Upper lobe of left lung (tissue), 6 donors: Measurements from ENCODE around the gene TMEM132D. TPM values are rescaled to one million over a fixed set of nuclear protein-coding genes. Genes with fewer than 3 reads are reported as not detected.

Experiments
- ATAC-seq, 2 donors: fragments of 200-7000 bp; cut with Tn5 transposase; one replicate each; pipeline ENCODE4 v1.9.1; 2022; ENCODE audit warnings: mild to moderate bottlenecking in 2 of 2, moderate library complexity in 2 of 2; ENCODE audit not compliant: low FRiP score in 2 of 2
- DNase-seq, 2 donors: peaks; one replicate each; pipeline ENCODE4 v3.0.0-alpha.2; 2019 to 2020
- H3K27ac ChIP-seq, 4 donors: fragments of 200-600 bp; sonication (generic); one replicate each; pipeline ENCODE4 v1.5.1; 2016 to 2019
- H3K27me3 ChIP-seq, 4 donors: fragments of 200-600 bp; sonication (generic); one replicate each; pipeline ENCODE4 v1.5.1; 2017 to 2019
- H3K36me3 ChIP-seq, 4 donors: fragments of 200-600 bp; sonication (generic); one replicate each; pipeline ENCODE4 v1.5.1; 2016 to 2019
- H3K4me1 ChIP-seq, 4 donors: fragments of 200-600 bp; sonication (generic); one replicate each; pipeline ENCODE4 v1.5.1; 2018 to 2019
- H3K4me3 ChIP-seq, 4 donors: fragments of 200-600 bp; sonication (generic); one replicate each; pipeline ENCODE4 v1.5.1; 2017 to 2019; ENCODE audit warnings: mild to moderate bottlenecking in 2 of 4, moderate library complexity in 1 of 4
- H3K9me3 ChIP-seq, 4 donors: fragments of 200-600 bp; sonication (generic); one replicate each; pipeline ENCODE4 v1.5.1; 2018 to 2019
- EP300 ChIP-seq, 4 donors: sonication (generic); formaldehyde crosslinking; IDR thresholded peaks; one replicate each; pipeline ENCODE4 v1.5.1; 2017; ENCODE audit warnings: antibody characterized with exemption in 4 of 4, control low read depth in 2 of 4
- POLR2A ChIP-seq, 4 donors: fragments of 450-650 bp; IDR thresholded peaks; one replicate each; pipeline ENCODE4 v1.5.1; 2016 to 2017; ENCODE audit warnings: antibody characterized with exemption in 4 of 4, mild to moderate bottlenecking in 2 of 4
- POLR2AphosphoS5 ChIP-seq, 2 donors: sonication (generic); formaldehyde crosslinking; IDR thresholded peaks; one replicate each; pipeline ENCODE4 v1.5.1; 2017; ENCODE audit warnings: antibody characterized with exemption in 2 of 2
- WGBS, 2 donors: methylation state at CpG; one replicate each; pipeline ENCODE4 v1.1.5; 2017 to 2018; 5-methylcytosine and 5-hydroxymethylcytosine counted together
- total RNA-seq, 6 donors: library from RNA; depleted of rRNA in 4 of 6; stranded (reverse); fragments of >200 nt in 4 of 6; gene quantifications; one replicate each; pipeline versions ENCODE4 v1.1.0 to v1.2.1, GENCODE V29; 2016 to 2021
- TF ChIP-seq, protein P1 (sequence below), 6 experiments: fragments of 450-650 bp in 4 of 6; fragments of 200-600 bp in 2 of 6; sonication (generic) in 2 of 6; IDR thresholded peaks; one replicate each; pipeline ENCODE4 v1.5.1; 2016 to 2019; ENCODE audit warnings: antibody characterized with exemption in 6 of 6
- donor health status: DM: no; HTN: no; CAD: no; lungs with moderate emphysema.
- donor health status: DM: no; HTN: yes; CAD: no; lungs with severe emphysema.

TMEM132D gene
- total RNA-seq, 6 donors from 2014 or later, result 0.30 to 1.0 (median 0.79) TPM; not detected in 1

DNA sequence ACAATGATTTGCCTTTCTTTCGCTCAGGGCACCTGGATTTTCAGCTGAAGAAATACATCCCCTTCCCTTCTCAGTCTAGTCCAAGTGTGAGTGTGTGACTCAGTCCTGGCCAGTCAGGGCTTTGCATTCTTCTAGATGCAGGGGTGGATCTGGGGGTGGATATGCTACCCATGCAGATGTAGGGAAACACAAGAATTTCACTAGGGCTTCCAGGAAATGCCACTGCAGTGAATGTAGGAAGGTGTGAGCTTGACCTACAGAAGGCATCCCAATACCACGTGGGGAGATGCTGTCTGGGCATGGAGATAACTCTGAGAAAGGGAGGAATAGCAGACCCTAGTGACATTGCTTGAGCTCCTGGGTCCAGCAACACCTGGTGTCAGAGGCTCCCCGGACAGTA lies 646.3 kb downstream of the TMEM132D start:
- Histone ChIP-seq H3K9me3 (no peaks in the 10 kb centered on the region), H3K4me1 (no peaks in the 10 kb centered on the region), H3K27me3 (no peaks in the 10 kb centered on the region), H3K4me3 (no peak overlapping the region), H3K36me3 (no peaks in the 10 kb centered on the region), H3K27ac (no peak overlapping the region)
- no peak for DNase-seq
- TF ChIP-seq POLR2A (IDR thresholded peaks at IDR 0.05), result no peak
- no peak for TF ChIP-seq POLR2AphosphoS5 (IDR thresholded peaks at IDR 0.05)
- TF ChIP-seq, protein P1, sequence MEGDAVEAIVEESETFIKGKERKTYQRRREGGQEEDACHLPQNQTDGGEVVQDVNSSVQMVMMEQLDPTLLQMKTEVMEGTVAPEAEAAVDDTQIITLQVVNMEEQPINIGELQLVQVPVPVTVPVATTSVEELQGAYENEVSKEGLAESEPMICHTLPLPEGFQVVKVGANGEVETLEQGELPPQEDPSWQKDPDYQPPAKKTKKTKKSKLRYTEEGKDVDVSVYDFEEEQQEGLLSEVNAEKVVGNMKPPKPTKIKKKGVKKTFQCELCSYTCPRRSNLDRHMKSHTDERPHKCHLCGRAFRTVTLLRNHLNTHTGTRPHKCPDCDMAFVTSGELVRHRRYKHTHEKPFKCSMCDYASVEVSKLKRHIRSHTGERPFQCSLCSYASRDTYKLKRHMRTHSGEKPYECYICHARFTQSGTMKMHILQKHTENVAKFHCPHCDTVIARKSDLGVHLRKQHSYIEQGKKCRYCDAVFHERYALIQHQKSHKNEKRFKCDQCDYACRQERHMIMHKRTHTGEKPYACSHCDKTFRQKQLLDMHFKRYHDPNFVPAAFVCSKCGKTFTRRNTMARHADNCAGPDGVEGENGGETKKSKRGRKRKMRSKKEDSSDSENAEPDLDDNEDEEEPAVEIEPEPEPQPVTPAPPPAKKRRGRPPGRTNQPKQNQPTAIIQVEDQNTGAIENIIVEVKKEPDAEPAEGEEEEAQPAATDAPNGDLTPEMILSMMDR (IDR thresholded peaks at IDR 0.05), result no peak
- TF ChIP-seq EP300 (IDR thresholded peaks at IDR 0.05), result no peak
- no peak for ATAC-seq
- 78 to 89% methylated on average over 3 of the region's 3 CpGs for WGBS, 2 donors

DNA sequence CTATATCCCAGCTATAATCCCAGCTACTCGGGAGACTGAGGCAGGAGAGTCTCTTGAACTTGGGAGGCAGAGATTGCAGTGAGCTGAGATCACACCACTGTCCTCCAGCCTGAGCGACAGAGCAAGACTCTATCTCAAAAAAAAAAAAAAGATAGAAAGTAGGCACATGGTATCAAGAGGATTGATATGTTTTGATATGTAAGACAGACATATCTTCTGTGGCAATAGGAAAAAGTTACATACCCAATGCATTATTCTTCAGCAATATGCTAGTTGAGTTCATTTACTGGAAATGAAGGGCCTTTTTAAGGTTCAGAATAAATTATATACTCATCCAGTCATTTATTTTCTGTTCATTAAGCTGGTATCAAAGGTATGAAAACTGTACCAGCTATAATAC lies 657.2 kb downstream of the TMEM132D start:
- Histone ChIP-seq H3K9me3 (no peaks in the 10 kb centered on the region), H3K4me1 (peaks cover 0 to 1% (median 0%) of the 10 kb centered on the region in 4 donors), H3K36me3 (no peaks in the 10 kb centered on the region), H3K27ac (no peak overlapping the region), H3K27me3 (no peaks in the 10 kb centered on the region), H3K4me3 (no peak overlapping the region)
- DNase-seq, result no peak
- 82 to 86% methylated on average over 2 of the region's 2 CpGs for WGBS, 2 donors
- no peak for ATAC-seq
- no peak for TF ChIP-seq EP300 (IDR thresholded peaks at IDR 0.05)
- TF ChIP-seq POLR2A (IDR thresholded peaks at IDR 0.05), result no peak
- TF ChIP-seq, protein P1 (IDR thresholded peaks at IDR 0.05), result no peak
- TF ChIP-seq POLR2AphosphoS5 (IDR thresholded peaks at IDR 0.05), result no peak

DNA sequence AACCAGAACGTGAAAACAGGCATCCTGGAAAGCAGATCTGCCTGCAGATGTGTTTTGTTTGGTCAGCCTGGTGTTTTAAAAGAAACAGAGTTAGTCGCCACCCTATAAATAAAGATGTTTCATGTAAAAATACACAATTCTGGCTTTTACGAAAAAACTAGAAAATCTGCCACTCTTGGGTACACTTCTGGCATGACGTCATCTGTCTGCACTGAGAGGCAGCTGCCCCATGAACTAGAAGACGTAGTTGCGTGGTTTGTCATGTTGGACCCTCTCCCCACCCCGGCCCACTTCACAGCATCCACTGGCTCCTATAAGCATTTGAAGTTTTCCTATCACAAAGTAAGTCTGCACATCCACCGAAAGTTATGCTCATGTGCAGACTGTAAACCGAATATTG lies 658.1 kb downstream of the TMEM132D start:
- 78 to 88% methylated on average over 9 of the region's 9 CpGs for WGBS, 2 donors
- no peak overlapping the region for H3K4me3 ChIP-seq
- DNase-seq (no peak), ATAC-seq (no peak)
- H3K27ac ChIP-seq, result no peak overlapping the region
- no peaks in the 10 kb centered on the region for H3K36me3 ChIP-seq
- no peaks in the 10 kb centered on the region for H3K27me3 ChIP-seq
- peaks cover 0 to 3% (median 0%) of the 10 kb centered on the region in 4 donors for H3K4me1 ChIP-seq
- H3K9me3 ChIP-seq, result no peaks in the 10 kb centered on the region
- TF ChIP-seq POLR2AphosphoS5 (IDR thresholded peaks at IDR 0.05), result no peak
- no peak for TF ChIP-seq EP300 (IDR thresholded peaks at IDR 0.05)
- TF ChIP-seq, protein P1 (IDR thresholded peaks at IDR 0.05), result no peak
- TF ChIP-seq POLR2A (IDR thresholded peaks at IDR 0.05), result no peak

DNA sequence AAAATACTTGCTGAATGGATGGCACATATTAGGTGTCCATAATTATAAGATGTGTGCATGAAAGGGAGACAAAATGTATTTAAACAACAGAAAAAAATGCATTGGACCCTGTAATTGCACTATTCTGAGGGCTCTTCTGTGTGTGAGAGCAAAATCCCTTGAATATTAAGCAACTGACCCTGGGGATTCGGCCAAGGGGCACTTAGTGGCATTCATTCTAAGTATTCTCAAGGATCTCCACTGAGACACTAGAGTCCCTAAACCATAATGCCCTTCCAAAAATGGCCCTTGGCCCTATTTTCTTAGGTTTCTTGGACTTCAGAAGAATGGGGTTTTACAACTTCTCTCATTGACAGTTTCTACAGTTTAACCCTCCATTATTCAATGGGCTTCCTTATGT lies 662.0 kb downstream of the TMEM132D start:
- H3K27ac ChIP-seq, result no peak overlapping the region
- 35 to 75% methylated on average over 1 of the region's 1 CpG for WGBS, 2 donors
- H3K4me3 ChIP-seq, result no peak overlapping the region
- peaks cover 0 to 3% (median 0%) of the 10 kb centered on the region in 4 donors for H3K4me1 ChIP-seq
- TF ChIP-seq, protein P1 (IDR thresholded peaks at IDR 0.05), result no peak
- TF ChIP-seq POLR2AphosphoS5 (IDR thresholded peaks at IDR 0.05) (no peak), EP300 (IDR thresholded peaks at IDR 0.05) (no peak), POLR2A (IDR thresholded peaks at IDR 0.05) (no peak)
- H3K36me3 ChIP-seq, result no peaks in the 10 kb centered on the region
- DNase-seq, result peak in 1 of 2 donors; percentile 39
- H3K9me3 ChIP-seq, result no peaks in the 10 kb centered on the region
- ATAC-seq, result no peak
- H3K27me3 ChIP-seq, result no peaks in the 10 kb centered on the region

DNA sequence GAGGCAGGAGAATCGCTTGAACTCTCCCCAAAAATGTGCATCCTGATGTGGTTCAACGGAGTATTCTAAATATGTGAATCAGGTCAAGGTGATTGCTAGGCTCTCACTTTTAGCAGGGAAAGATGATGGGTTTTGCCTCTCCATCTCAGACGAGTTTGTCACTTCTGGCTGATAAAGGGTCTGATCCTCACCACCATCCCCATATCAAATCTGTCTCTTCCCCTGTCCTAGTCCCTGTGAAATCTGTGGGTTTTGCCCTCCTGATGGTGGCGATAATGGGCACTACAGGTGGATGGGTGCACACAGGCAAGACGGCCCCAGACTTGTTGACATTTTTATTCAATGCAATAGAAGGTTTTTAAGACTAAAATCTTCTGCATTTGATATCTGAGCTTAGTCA lies 665.9 kb downstream of the TMEM132D start:
- no peak for ATAC-seq
- no peak for DNase-seq
- Histone ChIP-seq H3K4me1 (peaks cover 0 to 3% (median 0%) of the 10 kb centered on the region in 4 donors), H3K36me3 (no peaks in the 10 kb centered on the region), H3K9me3 (no peaks in the 10 kb centered on the region), H3K27me3 (no peaks in the 10 kb centered on the region), H3K4me3 (no peak overlapping the region), H3K27ac (no peak overlapping the region)
- WGBS, 2 donors, result 81% methylated on average over 5 of the region's 5 CpGs
- TF ChIP-seq, protein P1 (IDR thresholded peaks at IDR 0.05), result no peak
- TF ChIP-seq POLR2A (IDR thresholded peaks at IDR 0.05) (no peak), POLR2AphosphoS5 (IDR thresholded peaks at IDR 0.05) (no peak), EP300 (IDR thresholded peaks at IDR 0.05) (no peak)
